Natural killer cell treated with Interleukin-12 subunit alpha and Interleukin-12 subunit beta and Interleukin-15 and Interleukin-18, amount 100 ng/mL, for 72 hours (primary cell): Measurements from ENCODE around the gene MRPL58. TPM values are rescaled to one million over a fixed set of nuclear protein-coding genes. Genes with fewer than 3 reads are reported as not detected.

Source experiments
- ATAC-seq, 2 donors: fragments of 150-1000 bp; cut with Tn5 transposase in 1 of 2; sonication (Bioruptor Pico), chemical (Tn5 transposase) in 1 of 2; 2 replicates each; pipeline ENCODE4 v1.10.0; 2021
- DNase-seq: peaks from one replicate; pipeline ENCODE4 v3.0.0; 2022; ENCODE audit warnings: low spot score
- H3K27ac Mint-ChIP-seq, 2 donors: 1 replicate in 1 of 2; 2 replicates in 1 of 2; pipeline ENCODE4 v1.8.0; 2022; ENCODE audit warnings: mixed read lengths in 2 of 2, mild to moderate bottlenecking in 1 of 2, moderate library complexity in 1 of 2
- H3K27me3 Mint-ChIP-seq, 2 donors: 1 replicate in 1 of 2; 2 replicates in 1 of 2; pipeline ENCODE4 v1.8.0; 2022; ENCODE audit warnings: mixed read lengths in 2 of 2
- H3K36me3 Mint-ChIP-seq: one replicate; pipeline ENCODE4 v1.8.0; 2022; ENCODE audit warnings: mixed read lengths
- H3K4me1 Mint-ChIP-seq, 2 donors: 1 replicate in 1 of 2; 2 replicates in 1 of 2; pipeline ENCODE4 v1.8.0; 2022; ENCODE audit warnings: low read depth in 2 of 2, mixed read lengths in 2 of 2, mild to moderate bottlenecking in 1 of 2
- H3K4me3 Mint-ChIP-seq: one replicate; pipeline ENCODE4 v1.8.0; 2022; ENCODE audit warnings: mixed read lengths
- H3K9me3 Mint-ChIP-seq: 2 replicates; pipeline ENCODE4 v1.8.0; 2022; ENCODE audit warnings: mixed read lengths
- total RNA-seq, 2 donors: library from RNA; stranded (reverse); gene quantifications; one replicate each; pipeline ENCODE4 v1.2.3, GENCODE V29; 2022

MRPL58 gene
- total RNA-seq, 2 donors from 2014 or later = 46.6 to 61.8 TPM

GRCh38 chr17:75069783-75070182, 57.3 kb downstream of the MRPL58 start:
- no peaks in the 10 kb centered on the region for H3K36me3 Mint-ChIP-seq
- no peaks in the 10 kb centered on the region for H3K27me3 Mint-ChIP-seq
- H3K9me3 Mint-ChIP-seq = no peaks in the 10 kb centered on the region
- no peak overlapping the region for H3K27ac Mint-ChIP-seq
- no peak overlapping the region for H3K4me3 Mint-ChIP-seq
- ATAC-seq (no peak), DNase-seq (no peak)
- H3K4me1 Mint-ChIP-seq = peaks cover 6 to 19% of the 10 kb centered on the region in 2 donors

Other genes with a start within 250 kb of the MRPL58 start
- 10 to 100 TPM; 42.9 to 60.7 TPM for gene NAT9, start 236.3 kb upstream of the MRPL58 start, total RNA-seq
- gene GRIN2C, start 152.8 kb upstream of the MRPL58 start, total RNA-seq = not detected
- 10 to 100 TPM in 1 of 2 donors, 1 to 10 TPM in 1; 9.8 to 16.7 TPM for gene FDXR, start 139.7 kb upstream of the MRPL58 start, total RNA-seq
- gene FADS6, start 119.0 kb upstream of the MRPL58 start, total RNA-seq = not detected
- not detected for gene USH1G, start 89.4 kb upstream of the MRPL58 start, total RNA-seq
- not detected for gene OTOP2, start 88.4 kb upstream of the MRPL58 start, total RNA-seq
- gene OTOP3, start 76.8 kb upstream of the MRPL58 start, total RNA-seq = not detected
- gene HID1, start 39.9 kb upstream of the MRPL58 start, total RNA-seq = under 1 TPM; 0.47 to 0.83 TPM
- gene CDR2L, start 25.0 kb upstream of the MRPL58 start, total RNA-seq = under 1 TPM; 0.07 to 0.47 TPM
- gene ATP5PD, start 34.3 kb downstream of the MRPL58 start, total RNA-seq = 100 to 1,000 TPM; 153 to 187 TPM
- gene KCTD2, start 34.6 kb downstream of the MRPL58 start, total RNA-seq = 10 to 100 TPM; 20.0 to 20.1 TPM
- gene SLC16A5, start 75.3 kb downstream of the MRPL58 start, total RNA-seq = 1 to 10 TPM; 4.6 TPM
- 10 to 100 TPM; 13.3 to 13.7 TPM for gene ARMC7, start 97.3 kb downstream of the MRPL58 start, total RNA-seq
- 10 to 100 TPM; 76.9 to 87.9 TPM for gene NT5C, start 119.1 kb downstream of the MRPL58 start, total RNA-seq
- gene JPT1, start 141.8 kb downstream of the MRPL58 start, total RNA-seq = 100 to 1,000 TPM; 219 to 351 TPM
- 100 to 1,000 TPM; 332 to 497 TPM for gene SUMO2, start 170.3 kb downstream of the MRPL58 start, total RNA-seq
- gene NUP85, start 193.0 kb downstream of the MRPL58 start, total RNA-seq = 100 to 1,000 TPM in 1 of 2 donors, 10 to 100 TPM in 1; 94.1 to 202 TPM
- gene GGA3, start 248.9 kb downstream of the MRPL58 start, total RNA-seq = 100 to 1,000 TPM in 1 of 2 donors, 10 to 100 TPM in 1; 77.3 to 111 TPM
- 10 to 100 TPM; 76.4 to 82.8 TPM for gene MRPS7, start 249.2 kb downstream of the MRPL58 start, total RNA-seq